K562 (cell line): ENCODE measurements around the gene ZNF484. TPM values are rescaled to one million over a fixed set of nuclear protein-coding genes. Genes with fewer than 3 reads are reported as not detected.
A peak's percentile ranks its signal among the peaks of the same experiment; 100 is the strongest.

Experiments used
- CBX8 ChIP-seq: fragments of 200-600 bp; sonication (generic); IDR thresholded peaks from 2 replicates; pipeline ENCODE4 v1.6.1; 2012; ENCODE audit warnings: borderline replicate concordance, mixed run types, low read depth, mild to moderate bottlenecking, moderate library complexity, mixed read lengths, low read length, control low read depth, inconsistent platforms; ENCODE audit not compliant: poor library complexity, severe bottlenecking; ENCODE audit errors: extremely low read depth
- CREB5 ChIP-seq: fragments of 250-450 bp; sonication (Bioruptor Pico); IDR thresholded peaks from 2 replicates; pipeline ENCODE4 v1.5.0; 2020; ENCODE audit warnings: mild to moderate bottlenecking
- ETS2 ChIP-seq: IDR thresholded peaks from 2 replicates; pipeline ENCODE4 v1.6.1; 2016; ENCODE audit warnings: borderline replicate concordance, missing genetic modification characterization, mild to moderate bottlenecking, moderate library complexity, missing compliant biosample characterization; ENCODE audit not compliant: poor library complexity, severe bottlenecking
- HMGXB4 ChIP-seq: sonication (generic); formaldehyde crosslinking; IDR thresholded peaks from 2 replicates; pipeline ENCODE4 v1.8.1; 2023; ENCODE audit warnings: mild to moderate bottlenecking, missing genetic modification reagents
- ID3 ChIP-seq, 2 experiments: fragments of 250-450 bp in 1 of 2; fragments of 450-650 bp in 1 of 2; sonication (Bioruptor Pico) in 1 of 2; IDR thresholded peaks; 2 replicates each; pipeline versions ENCODE4 v1.6.1 to v1.8.0; 2016 to 2021; ENCODE audit warnings: mild to moderate bottlenecking in 2 of 2, moderate library complexity in 2 of 2, missing compliant biosample characterization in 1 of 2, missing genetic modification characterization in 1 of 2
- MNT ChIP-seq, 2 experiments: fragments of 450-650 bp; conservative IDR thresholded peaks; 2 replicates each; pipeline ENCODE4 v1.6.1; 2017; ENCODE audit warnings: mild to moderate bottlenecking in 2 of 2, moderate library complexity in 2 of 2
- NR2C2 ChIP-seq, 2 experiments: fragments of 200-800 bp in 1 of 2; sonication (Bioruptor generic) in 1 of 2; sonication (generic) in 1 of 2; formaldehyde crosslinking in 1 of 2; IDR thresholded peaks; 2 replicates each; pipeline versions ENCODE4 v1.6.1 to v1.8.0; 2016 to 2022; ENCODE audit warnings: mild to moderate bottlenecking in 1 of 2, missing compliant biosample characterization in 1 of 2, missing genetic modification characterization in 1 of 2, missing genetic modification reagents in 1 of 2
- PHF20 ChIP-seq: fragments of 450-650 bp; IDR thresholded peaks from 2 replicates; pipeline ENCODE4 v1.6.1; 2018; ENCODE audit not compliant: partially characterized antibody
- PHTF2 ChIP-seq: fragments of 250-450 bp; sonication (Bioruptor Pico); IDR thresholded peaks from 2 replicates; pipeline ENCODE4 v1.5.0; 2021; ENCODE audit warnings: mild to moderate bottlenecking
- POLR3G ChIP-seq: IDR thresholded peaks from 2 replicates; pipeline ENCODE4 v1.6.1; 2011; ENCODE audit not compliant: insufficient read length, insufficient replicate concordance; ENCODE audit errors: extremely low read depth
- RBBP5 ChIP-seq: fragments of 200-600 bp; sonication (generic); IDR thresholded peaks from 2 replicates; pipeline ENCODE4 v1.6.1; 2012; ENCODE audit warnings: borderline replicate concordance, mild to moderate bottlenecking, low read length, control low read depth, inconsistent platforms; ENCODE audit not compliant: insufficient read depth, poor library complexity, severe bottlenecking
- RBM15 ChIP-seq: fragments of 200-400 bp; formaldehyde crosslinking; IDR thresholded peaks from 2 replicates; pipeline ENCODE4 v1.6.1; 2018; ENCODE audit warnings: mild to moderate bottlenecking, low read length, moderate library complexity; ENCODE audit not compliant: insufficient read depth
- SAFB ChIP-seq: fragments of 200-400 bp; formaldehyde crosslinking; IDR thresholded peaks from 2 replicates; pipeline ENCODE4 v1.6.1; 2017; ENCODE audit warnings: low read depth, low read length, borderline replicate concordance
- ZNF384 ChIP-seq: IDR thresholded peaks from 2 replicates; pipeline ENCODE4 v1.6.1; 2012; ENCODE audit warnings: low read depth, low read length, improper control_type of control experiment
- ZNF584 ChIP-seq: fragments of 200-800 bp; sonication (Bioruptor generic); IDR thresholded peaks from 2 replicates; pipeline ENCODE4 v1.6.1; 2016; ENCODE audit warnings: low read depth, mild to moderate bottlenecking, missing genetic modification characterization, missing compliant biosample characterization
- ZNF699 ChIP-seq: fragments of 250-450 bp; sonication (Bioruptor Pico); IDR thresholded peaks from 2 replicates; pipeline ENCODE4 v1.8.0; 2021; ENCODE audit warnings: mild to moderate bottlenecking, moderate library complexity; ENCODE audit not compliant: insufficient replicate concordance
- ZNF707 ChIP-seq: fragments of 250-450 bp; sonication (Bioruptor Pico); conservative IDR thresholded peaks from 2 replicates; pipeline ENCODE4 v1.8.0; 2022; ENCODE audit warnings: inconsistent platforms, mild to moderate bottlenecking, moderate library complexity
- polyA plus RNA-seq, 8 experiments: library from polyadenylated mRNA; depleted of rRNA in 4 of 8; stranded (reverse) in 5 of 8; unstranded in 3 of 8; fragments of >200 nt; fragmentation: Nextera tagmentation in 2 of 8; fragmentation: Illumina TruSeq in 1 of 8; extraction: Ambion mirVana in 2 of 8; extraction: Trizol in 1 of 8; gene quantifications; 2 replicates each; pipeline versions ENCODE4 v1.2.1 to v1.2.3, GENCODE V29; 2011 to 2014; ENCODE audit warnings: inconsistent platforms in 1 of 8, missing spikeins in 1 of 8
- total RNA-seq, 7 experiments: library from RNA; depleted of rRNA in 6 of 7; stranded (reverse); fragments of >200 nt in 6 of 7; fragmentation: Illumina TruSeq in 2 of 7; extraction: Trizol in 2 of 7; gene quantifications; 2 replicates each; pipeline versions ENCODE4 v1.2.1 to v1.2.3, GENCODE V29; 2011 to 2021; ENCODE audit warnings: low replicate concordance in 1 of 7

The ZNF484 gene
- total and polyA plus RNA-seq, 9 of the 15 experiments (the other 6 are each of a cell fraction or from before 2014, with no cell fraction given): 1.1 to 5.8 (median 2.5) TPM

- TF ChIP-seq PHTF2 (no peak), ETS2 (tag) (no peak), POLR3G (no peak), ZNF707 (no peak), ID3 (CRISPR knock-in tag; IDR thresholded peaks at IDR 0.05) (no peak), ID3 (tag; IDR thresholded peaks at IDR 0.05) (peak; percentile 67; the same call in 1 of the 2 replicates), MNT (conservative IDR thresholded peaks at IDR 0.05) (peak; percentile 69 to 87), SAFB (no peak), HMGXB4 (CRISPR knock-in tag) (no peak), NR2C2 (CRISPR knock-in tag; IDR thresholded peaks at IDR 0.05) (peak; percentile 85), NR2C2 (tag; IDR thresholded peaks at IDR 0.05) (peak; percentile 98), ZNF384 (no peak), PHF20 (peak; percentile 87), CBX8 (no peak), ZNF699 (no peak), ZNF584 (CRISPR knock-in tag) (peak; percentile 89; the same call in 1 of the 2 replicates), RBBP5 (peak; percentile 74), RBM15 (no peak), CREB5 (no peak)
Observed at GRCh38 chr9:92877531-92878430, at the start of gene ZNF484 (continued).
